Natural killer cell (primary cell): ENCODE results near the gene GALNT2. TPM values are rescaled to one million over a fixed set of nuclear protein-coding genes. Genes with fewer than 3 reads are reported as not detected.

Experiments used
- ATAC-seq, 3 donors: fragments of 150-1000 bp in 2 of 3; fragments of 200-7000 bp in 1 of 3; cut with Tn5 transposase; 1 replicate in 1 of 3; 2 replicates in 2 of 3; pipeline ENCODE4 v1.10.0; 2021; ENCODE audit warnings: mild to moderate bottlenecking in 2 of 3, moderate library complexity in 2 of 3
- DNase-seq, 2 donors: peaks; one replicate each; pipeline versions ENCODE4 v3.0.0 to v3.0.0-alpha.2; 2013 to 2021; ENCODE audit warnings: mixed read lengths in 1 of 2
- H3K27ac ChIP-seq: one replicate; pipeline ENCODE4 v1.5.1; 2013; ENCODE audit warnings: mild to moderate bottlenecking, low read length
- H3K27me3 ChIP-seq: one replicate; pipeline ENCODE4 v1.6.1; 2013; ENCODE audit warnings: low read length; ENCODE audit not compliant: control insufficient read depth, insufficient read depth
- H3K36me3 ChIP-seq: one replicate; pipeline ENCODE4 v1.6.1; 2013; ENCODE audit warnings: low read length; ENCODE audit not compliant: control insufficient read depth, insufficient read depth
- H3K4me1 ChIP-seq: one replicate; pipeline ENCODE4 v1.6.1; 2013; ENCODE audit warnings: low read length; ENCODE audit not compliant: control insufficient read depth, insufficient read depth
- H3K4me3 ChIP-seq: one replicate; pipeline ENCODE4 v1.5.1; 2013; ENCODE audit warnings: low read length
- H3K9me3 ChIP-seq: one replicate; pipeline ENCODE4 v1.6.1; 2013; ENCODE audit warnings: low read length; ENCODE audit not compliant: control insufficient read depth, insufficient read depth
- H3K27ac Mint-ChIP-seq, 2 donors: one replicate each; pipeline ENCODE4 v1.8.0; 2022; ENCODE audit warnings: mild to moderate bottlenecking in 2 of 2, mixed read lengths in 2 of 2, moderate library complexity in 1 of 2
- H3K27me3 Mint-ChIP-seq, 2 donors: one replicate each; pipeline ENCODE4 v1.8.0; 2022; ENCODE audit warnings: low read depth in 2 of 2, mixed read lengths in 2 of 2
- H3K36me3 Mint-ChIP-seq: one replicate; pipeline ENCODE4 v1.8.0; 2022; ENCODE audit warnings: mixed read lengths
- H3K4me1 Mint-ChIP-seq, 2 donors: one replicate each; pipeline ENCODE4 v1.8.0; 2022; ENCODE audit warnings: mixed read lengths in 2 of 2
- H3K4me3 Mint-ChIP-seq: one replicate; pipeline ENCODE4 v1.8.0; 2022; ENCODE audit warnings: mild to moderate bottlenecking, moderate library complexity, mixed read lengths
- H3K9me3 Mint-ChIP-seq, 2 donors: one replicate each; pipeline ENCODE4 v1.8.0; 2022; ENCODE audit warnings: mixed read lengths in 2 of 2
- CTCF ChIP-seq: fragments of 200-600 bp; IDR thresholded peaks from one replicate; pipeline ENCODE4 v1.8.0; 2022; ENCODE audit warnings: antibody characterized with exemption
- WGBS: methylation state at CpG from one replicate; pipeline ENCODE4 v1.1.7; 2013; ENCODE audit warnings: missing lambda C conversion rate; ENCODE audit not compliant: insufficient coverage; 5-methylcytosine and 5-hydroxymethylcytosine counted together
- intact Hi-C: fragments of 100-400 bp; cut with micrococcal nuclease; formaldehyde crosslinking; loops from one replicate; pipeline ENCODE4 v1.14.2; 2022
- total RNA-seq, 4 donors: library from RNA; stranded (reverse); fragments of 120-200 nt in 1 of 4; gene quantifications; one replicate each; pipeline versions ENCODE4 v1.2.3 to v1.2.4, GENCODE V29; 2013 to 2022

Gene GALNT2
- total RNA-seq, 3 donors from 2014 or later (not counting 1 experiment from before 2014, with no cell fraction given) = 31.2 to 53.6 (median 47.3) TPM

DNA sequence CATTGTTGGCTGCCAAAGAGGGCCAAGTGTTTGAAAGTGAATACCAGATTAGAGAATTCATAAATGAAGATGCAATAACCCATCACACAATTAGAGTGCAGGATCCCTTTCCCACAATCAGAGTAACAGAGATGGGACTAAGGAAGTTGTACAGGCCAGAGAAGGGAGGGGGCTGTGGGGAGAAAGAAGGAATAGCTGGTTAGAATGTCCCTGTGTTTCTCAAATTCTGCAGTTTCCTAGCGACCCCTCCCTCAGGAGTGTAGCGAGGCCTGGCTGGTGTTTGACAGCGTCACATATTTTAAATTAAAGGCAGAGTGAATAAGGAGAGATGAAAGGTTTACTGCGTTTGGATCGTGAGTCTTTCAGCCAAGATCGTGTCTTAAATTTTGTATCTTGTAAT lies 58.1 kb downstream of the GALNT2 start:
- no peaks in the 10 kb centered on the region for H3K9me3 ChIP-seq
- H3K9me3 Mint-ChIP-seq = no peaks in the 10 kb centered on the region
- ATAC-seq (no peak), DNase-seq (no peak)
- no peaks in the 10 kb centered on the region for H3K27me3 ChIP-seq
- peaks cover 47% of the 10 kb centered on the region for H3K4me1 ChIP-seq
- peak overlapping the region; percentile 5 for H3K27ac ChIP-seq
- peak overlapping the region; percentile 80 to 93 for H3K27ac Mint-ChIP-seq
- no peaks in the 10 kb centered on the region for H3K36me3 Mint-ChIP-seq
- H3K27me3 Mint-ChIP-seq = no peaks in the 10 kb centered on the region
- H3K36me3 ChIP-seq = no peaks in the 10 kb centered on the region
- H3K4me3 Mint-ChIP-seq = peak overlapping the region; percentile 79
- H3K4me1 Mint-ChIP-seq = peaks cover 77 to 81% of the 10 kb centered on the region in 2 donors
- intact Hi-C loops = no loop called here
- WGBS = 95% methylated on average over 6 of the region's 6 CpGs
- no peak overlapping the region for H3K4me3 ChIP-seq
- TF ChIP-seq CTCF = no peak

- peaks cover 47% of the 10 kb centered on the region for H3K4me1 ChIP-seq
- no peak for ATAC-seq
Observed at GRCh38 chr1:230125640-230126528, 58.8 kb downstream of the GALNT2 start.

GRCh38 chr1:230126529-230127104 lies 59.6 kb downstream of the GALNT2 start:
- 67% methylated on average over 15 of the region's 16 CpGs for WGBS
- no peak overlapping the region for H3K4me3 ChIP-seq
- DNase-seq (no peak), ATAC-seq (no peak)
- H3K4me3 Mint-ChIP-seq = peak overlapping the region; percentile 79
- peak overlapping the region; percentile 80 to 93 for H3K27ac Mint-ChIP-seq
- peaks cover 64 to 70% of the 10 kb centered on the region in 2 donors for H3K4me1 Mint-ChIP-seq
- no peaks in the 10 kb centered on the region for H3K9me3 Mint-ChIP-seq
- no peaks in the 10 kb centered on the region for H3K36me3 Mint-ChIP-seq
- intact Hi-C loops = no loop called here
- TF ChIP-seq CTCF = no peak
- no peaks in the 10 kb centered on the region for H3K27me3 ChIP-seq
- no peaks in the 10 kb centered on the region for H3K36me3 ChIP-seq
- H3K4me1 ChIP-seq = peaks cover 47% of the 10 kb centered on the region
- H3K27me3 Mint-ChIP-seq = no peaks in the 10 kb centered on the region
- no peaks in the 10 kb centered on the region for H3K9me3 ChIP-seq
- H3K27ac ChIP-seq = no peak overlapping the region

More at GRCh38 chr1:230125640-230126528, 58.8 kb downstream of the GALNT2 start:
- 91% methylated on average over 10 of the region's 10 CpGs for WGBS
- Mint-ChIP-seq H3K36me3 (no peaks in the 10 kb centered on the region), H3K4me3 (peak overlapping the region; percentile 79), H3K27ac (peak overlapping the region; percentile 80 to 93), H3K27me3 (no peaks in the 10 kb centered on the region), H3K4me1 (peaks cover 71 to 73% of the 10 kb centered on the region in 2 donors), H3K9me3 (no peaks in the 10 kb centered on the region)
- Histone ChIP-seq H3K27ac (no peak overlapping the region), H3K36me3 (no peaks in the 10 kb centered on the region), H3K9me3 (no peaks in the 10 kb centered on the region), H3K4me3 (no peak overlapping the region), H3K27me3 (no peaks in the 10 kb centered on the region)
- TF ChIP-seq CTCF = no peak
- intact Hi-C loops = no loop called here
- no peak for DNase-seq
